ENCODE measurements around the gene GANC. TPM values are rescaled to one million over a fixed set of nuclear protein-coding genes. Genes with fewer than 3 reads are reported as not detected.
A peak's percentile ranks its signal among the peaks of the same experiment; 100 is the strongest.

The GANC gene
- total and polyA plus RNA-seq, 7 experiments from 2014 or later = 14.0 to 57.2 (median 40.7) TPM

GRCh38 chr15:42343596-42344232, 70.7 kb downstream of the GANC start:
- no peaks in the 10 kb centered on the region for H3K9me3 ChIP-seq (ENCODE audit: control insufficient read depth in 2 of 3, low read length in 3 of 3)
- intact Hi-C loops (cut with micrococcal nuclease) = no loop called here
- POLR2A ChIA-PET = no interaction called here
- Mint-ChIP-seq H3K36me3 (peaks cover 3 to 58% (median 24%) of the 10 kb centered on the region in 5 donors), H3K27me3 (no peaks in the 10 kb centered on the region), H3K4me3 (no peak overlapping the region), H3K4me1 (peaks cover 0 to 9% (median 0%) of the 10 kb centered on the region in 7 donors), H3K9me3 (peaks cover 0 to 2% (median 0%) of the 10 kb centered on the region in 11 donors), H3K27ac (peak overlapping the region in 1 of 9 donors; percentile 59)
- ATAC-seq (no peak), DNase-seq (no peak)
- H3K36me3 ChIP-seq (ENCODE audit: control insufficient read depth in 2 of 3, insufficient read depth in 3 of 3, low read length in 3 of 3) = peaks cover 0 to 45% (median 0%) of the 10 kb centered on the region in 3 experiments
- H3K4me1 ChIP-seq (ENCODE audit: control insufficient read depth in 2 of 2, insufficient read depth in 2 of 2, low read length in 2 of 2) = no peaks in the 10 kb centered on the region
- H3K27ac ChIP-seq (ENCODE audit: low read depth, low read length) = no peak overlapping the region
- CTCF ChIA-PET = no interaction called here
- H3K4me3 ChIP-seq (ENCODE audit: low read length) = no peak overlapping the region
- H3K27me3 ChIP-seq (ENCODE audit: control insufficient read depth in 2 of 2, insufficient read depth in 2 of 2, low read length in 2 of 2) = no peaks in the 10 kb centered on the region

GRCh38 chr15:42344763-42345162, 71.8 kb downstream of the GANC start:
- H3K4me1 Mint-ChIP-seq = peaks cover 0 to 11% (median 0%) of the 10 kb centered on the region in 7 donors
- H3K27ac ChIP-seq (ENCODE audit: low read depth, low read length) = no peak overlapping the region
- no peaks in the 10 kb centered on the region for H3K27me3 Mint-ChIP-seq
- no peak overlapping the region for H3K4me3 ChIP-seq (ENCODE audit: low read length)
- H3K9me3 ChIP-seq (ENCODE audit: control insufficient read depth in 2 of 3, low read length in 3 of 3) = no peaks in the 10 kb centered on the region
- intact Hi-C loops (cut with micrococcal nuclease) = no loop called here
- H3K27ac Mint-ChIP-seq = peak overlapping the region in 1 of 9 donors; percentile 12
- peaks cover 0 to 2% (median 0%) of the 10 kb centered on the region in 11 donors for H3K9me3 Mint-ChIP-seq
- no peaks in the 10 kb centered on the region for H3K4me1 ChIP-seq (ENCODE audit: control insufficient read depth in 2 of 2, insufficient read depth in 2 of 2, low read length in 2 of 2)
- H3K36me3 ChIP-seq (ENCODE audit: control insufficient read depth in 2 of 3, insufficient read depth in 3 of 3, low read length in 3 of 3) = peaks cover 0 to 46% (median 6%) of the 10 kb centered on the region in 3 experiments
- peaks cover 3 to 54% (median 22%) of the 10 kb centered on the region in 5 donors for H3K36me3 Mint-ChIP-seq
- no peaks in the 10 kb centered on the region for H3K27me3 ChIP-seq (ENCODE audit: control insufficient read depth in 2 of 2, insufficient read depth in 2 of 2, low read length in 2 of 2)
- ATAC-seq = no peak
- H3K4me3 Mint-ChIP-seq = no peak overlapping the region
- no peak for DNase-seq
- CTCF ChIA-PET = no interaction called here
- POLR2A ChIA-PET = no interaction called here

- peaks cover 0 to 2% (median 0%) of the 10 kb centered on the region in 11 donors for H3K9me3 Mint-ChIP-seq
- intact Hi-C loops (cut with micrococcal nuclease) = no loop called here
- Histone ChIP-seq H3K4me1 (ENCODE audit: control insufficient read depth in 2 of 2, insufficient read depth in 2 of 2, low read length in 2 of 2) (no peaks in the 10 kb centered on the region), H3K36me3 (ENCODE audit: control insufficient read depth in 2 of 3, insufficient read depth in 3 of 3, low read length in 3 of 3) (peaks cover 0 to 46% (median 6%) of the 10 kb centered on the region in 3 experiments), H3K9me3 (ENCODE audit: control insufficient read depth in 2 of 3, low read length in 3 of 3) (no peaks in the 10 kb centered on the region), H3K27ac (ENCODE audit: low read depth, low read length) (no peak overlapping the region), H3K27me3 (ENCODE audit: control insufficient read depth in 2 of 2, insufficient read depth in 2 of 2, low read length in 2 of 2) (no peaks in the 10 kb centered on the region), H3K4me3 (ENCODE audit: low read length) (no peak overlapping the region)
- peaks cover 3 to 56% (median 20%) of the 10 kb centered on the region in 5 donors for H3K36me3 Mint-ChIP-seq
- ChIA-PET POLR2A (no interaction called here), CTCF (no interaction called here)
- H3K4me1 Mint-ChIP-seq = peaks cover 0 to 11% (median 0%) of the 10 kb centered on the region in 7 donors
- peak overlapping the region in 1 of 9 donors; percentile 12 for H3K27ac Mint-ChIP-seq
- no peak for ATAC-seq
- no peak overlapping the region for H3K4me3 Mint-ChIP-seq
- H3K27me3 Mint-ChIP-seq = no peaks in the 10 kb centered on the region
- no peak for DNase-seq
Observed at GRCh38 chr15:42345504-42345903, 72.5 kb downstream of the GANC start.

GRCh38 chr15:42348083-42348482, 75.1 kb downstream of the GANC start:
- ATAC-seq (no peak), DNase-seq (no peak)
- CTCF ChIA-PET = no interaction called here
- Mint-ChIP-seq H3K27me3 (no peaks in the 10 kb centered on the region), H3K27ac (no peak overlapping the region), H3K4me1 (peaks cover 0 to 11% (median 0%) of the 10 kb centered on the region in 7 donors), H3K4me3 (no peak overlapping the region), H3K36me3 (peaks cover 11 to 68% (median 33%) of the 10 kb centered on the region in 5 donors), H3K9me3 (peaks cover 0 to 2% (median 0%) of the 10 kb centered on the region in 11 donors)
- intact Hi-C loops (cut with micrococcal nuclease) = no loop called here
- Histone ChIP-seq H3K36me3 (ENCODE audit: control insufficient read depth in 2 of 3, insufficient read depth in 3 of 3, low read length in 3 of 3) (peaks cover 0 to 57% (median 6%) of the 10 kb centered on the region in 3 experiments), H3K27me3 (ENCODE audit: control insufficient read depth in 2 of 2, insufficient read depth in 2 of 2, low read length in 2 of 2) (no peaks in the 10 kb centered on the region), H3K9me3 (ENCODE audit: control insufficient read depth in 2 of 3, low read length in 3 of 3) (no peaks in the 10 kb centered on the region), H3K4me3 (ENCODE audit: low read length) (no peak overlapping the region), H3K4me1 (ENCODE audit: control insufficient read depth in 2 of 2, insufficient read depth in 2 of 2, low read length in 2 of 2) (no peaks in the 10 kb centered on the region), H3K27ac (ENCODE audit: low read depth, low read length) (no peak overlapping the region)
- POLR2A ChIA-PET = no interaction called here

GRCh38 chr15:42349186-42349585, 76.2 kb downstream of the GANC start:
- peaks cover 0 to 11% (median 0%) of the 10 kb centered on the region in 7 donors for H3K4me1 Mint-ChIP-seq
- intact Hi-C loops (cut with micrococcal nuclease) = no loop called here
- ATAC-seq (no peak), DNase-seq (no peak)
- H3K36me3 Mint-ChIP-seq = peaks cover 16 to 69% (median 35%) of the 10 kb centered on the region in 5 donors
- Histone ChIP-seq H3K4me3 (ENCODE audit: low read length) (no peak overlapping the region), H3K9me3 (ENCODE audit: control insufficient read depth in 2 of 3, low read length in 3 of 3) (no peaks in the 10 kb centered on the region), H3K27me3 (ENCODE audit: control insufficient read depth in 2 of 2, insufficient read depth in 2 of 2, low read length in 2 of 2) (no peaks in the 10 kb centered on the region), H3K4me1 (ENCODE audit: control insufficient read depth in 2 of 2, insufficient read depth in 2 of 2, low read length in 2 of 2) (no peaks in the 10 kb centered on the region), H3K36me3 (ENCODE audit: control insufficient read depth in 2 of 3, insufficient read depth in 3 of 3, low read length in 3 of 3) (peaks cover 0 to 55% (median 6%) of the 10 kb centered on the region in 3 experiments), H3K27ac (ENCODE audit: low read depth, low read length) (no peak overlapping the region)
- no peaks in the 10 kb centered on the region for H3K9me3 Mint-ChIP-seq
- no peak overlapping the region for H3K27ac Mint-ChIP-seq
- ChIA-PET CTCF (no interaction called here), POLR2A (no interaction called here)
- no peak overlapping the region for H3K4me3 Mint-ChIP-seq
- no peaks in the 10 kb centered on the region for H3K27me3 Mint-ChIP-seq

GRCh38 chr15:42352401-42352800, 79.4 kb downstream of the GANC start:
- H3K27me3 Mint-ChIP-seq = no peaks in the 10 kb centered on the region
- H3K27ac Mint-ChIP-seq = no peak overlapping the region
- H3K36me3 Mint-ChIP-seq = peaks cover 16 to 59% (median 34%) of the 10 kb centered on the region in 5 donors
- ChIA-PET CTCF (no interaction called here), POLR2A (no interaction called here)
- DNase-seq (no peak), ATAC-seq (no peak)
- H3K4me1 ChIP-seq (ENCODE audit: control insufficient read depth in 2 of 2, insufficient read depth in 2 of 2, low read length in 2 of 2) = no peaks in the 10 kb centered on the region
- no peaks in the 10 kb centered on the region for H3K9me3 Mint-ChIP-seq
- no peak overlapping the region for H3K27ac ChIP-seq (ENCODE audit: low read depth, low read length)
- H3K36me3 ChIP-seq (ENCODE audit: control insufficient read depth in 2 of 3, insufficient read depth in 3 of 3, low read length in 3 of 3) = peaks cover 0 to 38% (median 6%) of the 10 kb centered on the region in 3 experiments
- peaks cover 0 to 2% (median 0%) of the 10 kb centered on the region in 7 donors for H3K4me1 Mint-ChIP-seq
- no peaks in the 10 kb centered on the region for H3K27me3 ChIP-seq (ENCODE audit: control insufficient read depth in 2 of 2, insufficient read depth in 2 of 2, low read length in 2 of 2)
- no peak overlapping the region for H3K4me3 Mint-ChIP-seq
- no peak overlapping the region for H3K4me3 ChIP-seq (ENCODE audit: low read length)
- no peaks in the 10 kb centered on the region for H3K9me3 ChIP-seq (ENCODE audit: control insufficient read depth in 2 of 3, low read length in 3 of 3)
- intact Hi-C loops (cut with micrococcal nuclease) = no loop called here

GRCh38 chr15:42353061-42353460, 80.1 kb downstream of the GANC start:
- peaks cover 0 to 2% (median 0%) of the 10 kb centered on the region in 7 donors for H3K4me1 Mint-ChIP-seq
- no peak overlapping the region for H3K27ac Mint-ChIP-seq
- no peaks in the 10 kb centered on the region for H3K9me3 ChIP-seq (ENCODE audit: control insufficient read depth in 2 of 3, low read length in 3 of 3)
- H3K36me3 Mint-ChIP-seq = peaks cover 16 to 56% (median 34%) of the 10 kb centered on the region in 5 donors
- ATAC-seq (no peak), DNase-seq (no peak)
- no peaks in the 10 kb centered on the region for H3K4me1 ChIP-seq (ENCODE audit: control insufficient read depth in 2 of 2, insufficient read depth in 2 of 2, low read length in 2 of 2)
- peaks cover 0 to 37% (median 6%) of the 10 kb centered on the region in 3 experiments for H3K36me3 ChIP-seq (ENCODE audit: control insufficient read depth in 2 of 3, insufficient read depth in 3 of 3, low read length in 3 of 3)
- H3K9me3 Mint-ChIP-seq = no peaks in the 10 kb centered on the region
- H3K4me3 Mint-ChIP-seq = no peak overlapping the region
- POLR2A ChIA-PET = no interaction called here
- no peak overlapping the region for H3K4me3 ChIP-seq (ENCODE audit: low read length)
- CTCF ChIA-PET = interaction anchor here (0.6 kb wide), 1 partner anchor 41 kb away, joined by 3 read pairs; no protein-coding TSS in a partner anchor
- H3K27me3 Mint-ChIP-seq = no peaks in the 10 kb centered on the region
- no peak overlapping the region for H3K27ac ChIP-seq (ENCODE audit: low read depth, low read length)
- intact Hi-C loops (cut with micrococcal nuclease) = no loop called here
- no peaks in the 10 kb centered on the region for H3K27me3 ChIP-seq (ENCODE audit: control insufficient read depth in 2 of 2, insufficient read depth in 2 of 2, low read length in 2 of 2)
